Islet of Langerhans (tissue), 1 donor: ENCODE measurements around the gene RABL6.
"Not testable (repeated sequence)": the region's sequence is repeated elsewhere in the genome, so short reads cannot be mapped to it uniquely, and the experiment has no call there.

Experiments used
- FAIRE-seq: peaks from one replicate; lab custom pipeline; 2011; peaks lifted over from hg19 to GRCh38; lab: Jason Lieb, UNC

The RABL6 gene

DNA sequence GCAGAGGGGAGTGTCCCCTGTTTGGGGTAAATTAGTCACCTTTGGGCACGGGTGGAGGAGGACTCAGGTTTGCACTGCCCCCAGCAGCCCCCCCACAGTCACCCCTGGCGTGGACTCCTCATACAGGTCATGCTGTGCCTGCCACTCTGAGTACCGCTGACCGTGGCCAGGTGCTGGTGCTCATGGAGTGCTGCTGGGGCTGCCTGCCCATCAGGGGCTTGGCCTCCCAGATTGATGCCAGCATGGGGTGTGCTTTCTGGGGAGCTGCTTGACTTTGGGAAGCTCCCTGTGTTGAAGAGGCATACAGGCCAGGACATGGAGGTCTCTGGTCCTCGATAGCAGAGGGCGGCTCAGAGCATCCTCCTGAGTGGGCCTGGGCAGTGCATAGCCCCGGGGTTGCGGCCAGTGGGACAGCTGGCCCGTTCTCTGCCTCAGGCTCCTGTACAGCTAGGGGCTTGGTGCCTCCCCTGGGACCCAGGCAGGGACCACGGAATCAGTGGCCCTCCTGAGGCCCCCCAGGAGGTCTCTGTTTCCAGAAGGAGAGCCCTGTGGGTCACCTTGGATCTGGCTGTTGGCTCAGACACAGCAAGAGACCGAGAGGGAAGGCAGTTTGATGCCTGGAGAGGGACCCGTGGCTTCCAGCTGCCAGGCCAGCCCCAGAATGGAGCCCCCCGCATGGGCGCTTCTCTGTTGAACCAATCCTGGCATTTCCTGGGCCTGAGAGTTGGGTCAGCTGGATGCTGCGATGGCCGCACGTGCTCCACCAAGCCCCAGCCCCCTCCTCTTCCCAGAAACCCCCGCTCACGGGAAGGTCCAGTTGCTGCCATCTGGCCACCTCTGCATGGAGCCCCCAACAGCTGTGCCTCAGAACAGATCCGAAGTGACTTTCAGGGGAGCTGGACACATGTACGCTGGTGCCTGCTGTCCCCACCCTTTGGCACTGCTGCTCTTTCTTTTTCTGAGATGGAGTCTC lies 28.5 kb downstream of the RABL6 start:
- FAIRE-seq = no peak

DNA sequence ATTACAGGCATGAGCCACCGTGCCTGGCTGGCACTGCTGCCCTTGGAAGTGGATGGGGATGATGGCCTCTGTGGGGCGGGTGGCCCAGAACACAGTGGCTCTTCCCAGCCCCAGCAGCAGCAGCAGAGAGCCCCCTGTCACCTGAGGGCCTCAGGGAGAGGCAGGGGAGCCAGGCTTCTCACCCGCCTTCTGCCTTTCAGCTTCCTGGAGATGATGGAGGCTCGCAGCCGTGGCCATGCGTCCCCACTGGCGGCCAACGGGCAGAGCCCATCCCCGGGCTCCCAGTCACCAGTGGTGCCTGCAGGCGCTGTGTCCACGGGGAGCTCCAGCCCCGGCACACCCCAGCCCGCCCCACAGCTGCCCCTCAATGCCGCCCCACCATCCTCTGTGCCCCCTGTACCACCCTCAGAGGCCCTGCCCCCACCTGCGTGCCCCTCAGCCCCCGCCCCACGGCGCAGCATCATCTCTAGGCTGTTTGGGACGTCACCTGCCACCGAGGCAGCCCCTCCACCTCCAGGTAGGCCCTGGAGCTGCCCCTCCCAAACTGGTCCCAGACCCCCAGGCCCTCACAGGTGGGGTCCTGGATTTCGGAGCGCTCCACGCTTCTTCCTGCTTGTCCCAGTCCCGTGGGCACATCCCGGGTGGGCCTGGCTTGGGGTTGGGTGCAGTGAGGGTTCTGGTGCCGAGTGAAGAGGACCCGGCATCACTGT lies 29.6 kb downstream of the RABL6 start:
- FAIRE-seq = no peak

DNA sequence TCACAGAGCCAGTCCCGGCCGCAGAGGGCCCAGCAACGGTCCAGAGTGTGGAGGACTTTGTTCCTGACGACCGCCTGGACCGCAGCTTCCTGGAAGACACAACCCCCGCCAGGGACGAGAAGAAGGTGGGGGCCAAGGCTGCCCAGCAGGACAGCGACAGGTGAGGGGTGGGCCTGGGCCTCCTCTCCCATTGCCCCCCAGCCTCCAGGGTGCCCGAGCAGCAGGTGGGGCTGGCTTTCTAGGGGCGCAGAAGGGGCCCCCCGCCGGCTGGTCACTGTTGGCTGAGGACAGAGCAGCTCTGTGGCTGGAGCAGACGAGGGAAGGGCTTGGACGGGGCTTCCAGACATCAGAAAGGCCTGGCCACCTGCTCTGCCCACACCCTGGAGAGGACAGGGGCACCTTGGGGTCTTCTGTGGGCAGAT lies 30.1 kb downstream of the RABL6 start:
- not testable (repeated sequence) for FAIRE-seq

DNA sequence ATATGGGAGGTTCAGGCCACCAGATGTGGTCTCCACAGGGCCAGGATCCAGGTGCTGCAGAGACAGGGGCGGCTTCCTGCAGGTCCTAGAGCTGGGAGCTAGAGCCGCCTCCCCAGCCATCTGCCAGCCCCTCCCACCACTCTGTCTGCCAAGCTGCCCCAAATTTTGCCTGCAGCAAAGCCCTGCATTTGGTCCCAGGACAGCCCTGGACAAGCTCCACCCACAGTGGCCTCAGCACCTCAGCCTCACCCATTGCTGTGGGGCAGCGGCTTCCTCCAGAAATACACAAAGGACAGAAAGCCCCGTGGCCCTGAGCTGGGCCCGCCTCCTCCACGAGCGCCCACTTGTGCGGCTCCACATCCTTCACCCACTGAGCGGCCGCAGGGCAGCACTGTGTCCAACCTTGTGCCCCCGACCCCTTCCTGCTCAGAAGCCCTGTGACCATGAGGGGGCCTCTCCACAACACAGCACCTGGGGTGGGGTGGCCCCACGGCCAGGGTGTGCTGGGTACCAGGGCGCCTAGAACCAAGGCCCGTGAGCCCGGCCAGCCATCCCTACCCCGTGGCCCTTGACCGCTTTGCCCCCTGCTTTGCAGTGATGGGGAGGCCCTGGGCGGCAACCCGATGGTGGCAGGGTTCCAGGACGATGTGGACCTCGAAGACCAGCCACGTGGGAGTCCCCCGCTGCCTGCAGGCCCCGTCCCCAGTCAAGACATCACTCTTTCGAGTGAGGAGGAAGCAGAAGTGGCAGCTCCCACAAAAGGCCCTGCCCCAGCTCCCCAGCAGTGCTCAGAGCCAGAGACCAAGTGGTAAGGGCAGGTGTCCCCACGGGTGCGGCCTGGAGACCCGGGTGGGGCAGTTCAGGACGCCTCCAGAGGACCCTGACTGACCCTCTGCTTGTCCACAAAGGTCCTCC lies 30.8 kb downstream of the RABL6 start:
- no peak for FAIRE-seq

DNA sequence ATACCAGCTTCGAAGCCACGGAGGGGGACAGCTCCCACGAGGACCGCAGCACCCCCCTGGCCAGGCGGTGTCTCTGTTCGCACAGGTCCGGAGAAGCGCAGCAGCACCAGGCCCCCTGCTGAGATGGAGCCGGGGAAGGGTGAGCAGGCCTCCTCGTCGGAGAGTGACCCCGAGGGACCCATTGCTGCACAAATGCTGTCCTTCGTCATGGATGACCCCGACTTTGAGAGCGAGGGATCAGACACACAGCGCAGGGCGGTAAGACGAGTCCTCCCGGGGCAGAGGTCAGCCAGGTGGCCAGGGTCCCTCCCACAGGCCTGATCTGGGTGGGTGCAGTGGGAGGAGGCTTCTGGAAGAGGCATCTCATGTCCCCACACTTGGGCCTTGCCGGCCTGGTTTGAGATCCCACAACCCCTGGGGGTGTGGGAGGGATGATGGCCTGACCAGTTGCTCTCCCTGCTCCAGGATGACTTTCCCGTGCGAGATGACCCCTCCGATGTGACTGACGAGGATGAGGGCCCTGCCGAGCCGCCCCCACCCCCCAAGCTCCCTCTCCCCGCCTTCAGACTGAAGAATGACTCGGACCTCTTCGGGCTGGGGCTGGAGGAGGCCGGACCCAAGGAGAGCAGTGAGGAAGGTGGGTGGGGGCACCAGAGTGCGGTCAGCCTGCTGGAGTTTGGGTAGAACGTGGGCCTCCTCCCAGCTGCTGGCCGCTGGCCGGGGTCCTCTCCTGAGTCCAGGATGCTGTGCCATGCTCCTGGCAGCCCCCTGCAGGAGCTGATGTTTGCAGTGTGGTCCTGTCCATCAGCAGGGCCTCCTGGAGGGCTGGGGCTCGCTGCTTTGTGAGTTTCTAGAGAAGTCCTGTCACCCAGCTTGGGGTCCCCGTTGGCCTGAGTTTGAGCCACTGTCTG lies 31.7 kb downstream of the RABL6 start:
- no peak for FAIRE-seq

DNA sequence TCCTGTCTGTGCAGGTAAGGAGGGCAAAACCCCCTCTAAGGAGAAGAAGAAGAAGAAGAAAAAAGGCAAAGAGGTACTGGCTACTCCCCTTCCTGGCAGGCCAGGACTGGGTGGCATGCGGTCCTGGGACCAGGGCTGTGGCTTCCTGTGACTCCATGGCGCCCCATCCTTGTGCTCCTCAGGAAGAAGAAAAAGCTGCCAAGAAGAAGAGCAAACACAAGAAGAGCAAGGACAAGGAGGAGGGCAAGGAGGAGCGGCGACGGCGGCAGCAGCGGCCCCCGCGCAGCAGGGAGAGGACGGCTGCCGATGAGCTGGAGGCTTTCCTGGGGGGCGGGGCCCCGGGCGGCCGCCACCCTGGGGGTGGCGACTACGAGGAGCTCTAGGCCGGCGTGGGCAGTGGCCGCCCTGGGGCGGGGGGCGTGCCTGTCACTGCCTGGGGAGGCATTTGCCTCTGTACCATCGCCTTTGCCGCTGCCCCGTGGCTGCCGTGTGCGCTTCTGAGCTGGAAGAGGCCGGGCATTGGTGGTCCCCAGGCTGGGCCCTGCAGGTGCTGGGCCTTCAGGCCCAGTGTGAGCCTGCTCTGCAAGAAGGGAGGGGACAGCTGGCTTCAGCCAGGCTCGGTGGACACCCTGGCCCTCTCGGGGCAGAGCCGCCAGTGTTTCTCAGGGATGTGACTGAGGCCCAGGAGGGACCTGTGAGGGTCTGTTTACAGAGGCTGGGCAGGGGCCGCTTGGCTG lies 32.6 kb downstream of the RABL6 start:
- no peak for FAIRE-seq

DNA sequence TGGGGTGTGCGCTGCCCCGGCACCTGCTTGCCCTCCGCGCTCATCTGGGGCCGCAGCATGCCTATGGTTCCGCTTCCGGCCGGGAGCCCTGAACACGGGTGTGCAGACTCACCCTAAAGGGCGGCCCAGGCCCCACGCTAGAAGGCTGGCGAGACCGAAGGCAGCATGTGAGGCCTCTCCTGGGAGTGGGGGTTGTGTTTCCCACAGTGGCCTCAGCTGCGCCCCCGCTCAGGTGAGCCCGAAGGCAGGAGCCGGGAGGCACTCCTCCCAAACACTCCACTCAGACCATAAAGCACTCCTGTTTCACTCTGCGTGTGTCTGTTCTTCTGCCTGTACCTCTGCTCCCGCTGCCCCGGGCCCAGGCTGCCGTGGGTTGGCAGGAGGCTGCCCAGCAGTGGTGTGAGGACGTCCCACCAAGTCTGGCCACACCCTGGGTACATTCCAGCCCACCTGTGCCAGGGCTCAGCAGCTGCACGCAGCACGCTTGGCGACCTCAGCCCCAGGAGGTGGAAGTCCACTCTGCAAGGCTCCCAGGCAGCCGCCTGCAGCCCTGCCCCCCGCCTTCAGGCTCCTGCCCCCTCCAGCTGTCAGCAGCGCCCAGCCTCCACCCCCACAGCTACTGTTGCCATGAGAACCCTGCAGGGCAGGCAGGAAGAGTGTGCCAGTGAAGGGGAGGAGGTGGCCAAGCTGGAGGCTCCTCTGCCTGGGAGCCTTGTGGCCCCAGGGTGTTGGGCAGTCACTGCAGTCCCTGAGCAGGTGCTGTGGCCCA lies 33.3 kb downstream of the RABL6 start:
- FAIRE-seq = peak; percentile 5

DNA sequence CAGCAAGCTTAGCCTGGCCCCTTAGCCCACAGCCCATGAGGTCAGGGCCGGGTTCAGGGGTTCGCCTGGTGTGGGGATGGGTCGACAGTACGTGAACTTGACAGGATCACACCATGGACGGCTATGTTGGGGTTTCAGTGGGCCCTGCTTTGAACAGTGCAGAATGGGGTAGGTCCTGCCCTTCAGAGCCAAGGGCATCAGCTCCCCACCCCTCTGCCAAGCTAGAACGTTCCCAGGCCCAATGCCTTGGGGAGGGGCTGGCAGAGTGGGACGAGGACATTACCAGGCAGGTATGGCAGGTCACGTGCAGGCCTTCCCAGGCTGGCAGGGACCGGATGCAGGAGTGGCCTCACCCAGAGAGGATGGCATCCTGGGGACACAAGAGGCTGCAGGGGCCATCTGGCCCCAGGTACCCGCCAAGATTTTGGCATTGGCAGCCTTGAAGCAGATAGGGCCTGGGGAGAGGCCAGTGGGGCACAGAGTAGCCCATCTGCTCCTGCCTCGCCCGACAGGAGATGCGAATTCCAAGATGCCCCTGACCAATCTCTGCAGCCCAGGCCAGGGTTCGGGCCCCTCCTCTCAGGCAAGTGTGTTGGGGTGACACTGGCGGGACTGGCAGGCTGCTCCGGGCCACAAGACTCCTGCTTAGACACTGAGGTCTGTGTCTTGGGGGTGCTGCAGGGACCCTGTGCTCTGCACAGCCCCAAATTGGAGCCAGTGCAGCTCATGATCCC lies 34.1 kb downstream of the RABL6 start:
- not testable (repeated sequence) for FAIRE-seq

DNA sequence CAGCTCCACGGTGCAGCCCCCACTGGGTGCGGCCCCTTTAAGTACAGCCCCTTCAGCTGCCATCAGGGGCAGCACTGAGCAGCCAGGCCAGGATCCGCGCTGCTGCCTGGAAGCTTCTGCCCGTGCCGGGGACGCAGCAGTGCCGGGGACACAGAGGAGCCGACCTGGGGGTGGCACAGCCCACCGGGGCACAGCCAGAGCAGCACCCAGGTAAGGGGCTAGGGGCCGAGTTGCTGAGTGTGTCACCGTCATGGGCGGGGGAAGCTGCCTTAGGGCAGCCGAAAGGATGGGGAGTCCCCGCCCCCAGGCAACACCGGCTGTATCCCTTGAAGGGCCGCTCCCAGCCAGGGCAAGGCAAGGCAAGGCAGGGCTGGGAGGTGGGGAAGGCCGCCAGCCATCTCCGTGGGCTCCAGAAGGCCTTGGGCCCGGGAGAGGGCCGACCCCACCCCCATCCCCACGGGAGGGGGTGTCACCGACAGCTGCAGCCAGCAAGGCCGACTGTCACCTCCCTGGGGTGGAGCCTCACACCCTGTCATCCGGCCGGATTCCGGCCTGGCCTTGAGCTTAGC lies 34.7 kb downstream of the RABL6 start, which contains the start of gene AJM1:
Gene AJM1 (plus strand): TSS at position 99 of the 569 bp plus-strand sequence. CDS start 1,937 bp downstream, outside the sequence.
- not testable (repeated sequence) for FAIRE-seq

DNA sequence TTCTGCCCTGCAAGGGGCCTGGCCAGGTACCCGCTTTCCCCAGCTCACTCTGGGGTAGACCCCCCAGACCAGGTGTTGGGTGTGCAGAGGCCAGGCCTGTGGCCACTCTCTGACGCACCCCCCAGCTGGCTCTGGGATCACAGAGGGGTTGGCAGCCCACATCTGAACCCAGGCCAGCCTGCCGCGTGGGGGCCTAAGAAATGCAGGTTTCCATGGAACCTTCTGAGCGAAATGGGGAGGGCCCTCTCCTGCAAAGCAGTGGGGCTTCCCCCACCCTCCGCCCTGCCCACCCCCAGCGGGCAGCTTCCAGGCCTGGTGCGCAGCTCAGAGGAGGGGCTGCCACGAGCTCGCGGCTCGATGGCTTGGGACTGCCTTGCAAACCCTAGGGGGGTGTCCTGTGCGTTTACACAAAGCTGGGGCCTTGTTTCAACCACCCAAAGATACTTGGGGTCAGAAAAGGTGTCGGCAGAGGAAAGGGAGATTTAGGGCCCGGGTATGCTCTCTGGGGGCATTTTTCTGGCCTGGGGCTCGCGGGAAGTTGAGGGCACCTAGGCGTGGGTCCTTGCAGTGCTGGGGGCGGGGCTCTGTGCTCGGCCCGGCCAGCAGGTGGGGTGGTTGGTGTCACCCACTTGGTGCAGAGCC lies 35.5 kb downstream of the RABL6 start:
- FAIRE-seq = not testable (repeated sequence)

DNA sequence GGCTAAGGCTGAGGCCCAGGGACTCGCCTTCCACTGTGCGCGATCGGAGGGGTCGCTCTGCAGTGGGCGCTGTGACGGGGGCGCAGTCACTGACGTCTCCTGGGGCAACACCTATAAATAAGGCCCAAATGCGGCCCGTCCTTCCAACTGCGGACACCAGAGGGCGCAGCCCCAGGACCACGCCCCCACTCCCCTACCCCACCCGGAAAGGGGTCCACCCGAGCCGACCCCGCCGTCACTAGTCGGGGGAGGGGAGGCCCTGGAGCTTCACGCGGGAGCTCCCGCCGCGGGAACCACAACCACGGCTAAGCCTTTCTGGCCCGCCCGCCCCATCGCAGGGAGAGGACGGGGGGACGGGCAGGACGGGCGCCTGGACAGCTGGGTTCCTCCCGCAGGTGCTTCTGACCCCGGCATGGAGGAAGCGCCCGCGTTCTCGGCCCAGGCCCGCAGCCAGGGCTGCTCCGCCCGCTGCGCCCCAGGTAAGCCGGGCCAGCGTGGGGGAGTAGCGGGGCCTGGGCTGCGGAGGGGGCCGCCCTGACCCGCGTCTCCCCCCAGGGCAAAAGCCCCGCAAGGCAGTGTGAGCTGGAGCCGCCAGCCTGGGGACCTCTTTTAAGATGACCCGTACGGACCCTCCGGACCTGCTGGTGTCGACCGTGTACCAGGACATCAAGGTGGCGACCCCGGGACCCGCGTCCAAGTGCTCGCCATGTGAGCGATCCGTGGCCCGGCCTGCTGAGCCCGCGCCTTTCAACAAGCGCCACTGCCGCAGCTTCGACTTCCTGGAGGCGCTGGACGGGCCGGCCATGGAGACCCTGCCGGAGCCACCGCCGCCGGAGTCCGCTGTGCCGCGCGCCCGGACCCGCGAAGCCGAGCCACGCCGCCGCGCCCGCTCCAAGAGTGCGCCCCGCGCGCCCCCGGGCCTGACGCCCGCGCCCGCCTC lies 36.3 kb downstream of the RABL6 start:
- not testable (repeated sequence) for FAIRE-seq

DNA sequence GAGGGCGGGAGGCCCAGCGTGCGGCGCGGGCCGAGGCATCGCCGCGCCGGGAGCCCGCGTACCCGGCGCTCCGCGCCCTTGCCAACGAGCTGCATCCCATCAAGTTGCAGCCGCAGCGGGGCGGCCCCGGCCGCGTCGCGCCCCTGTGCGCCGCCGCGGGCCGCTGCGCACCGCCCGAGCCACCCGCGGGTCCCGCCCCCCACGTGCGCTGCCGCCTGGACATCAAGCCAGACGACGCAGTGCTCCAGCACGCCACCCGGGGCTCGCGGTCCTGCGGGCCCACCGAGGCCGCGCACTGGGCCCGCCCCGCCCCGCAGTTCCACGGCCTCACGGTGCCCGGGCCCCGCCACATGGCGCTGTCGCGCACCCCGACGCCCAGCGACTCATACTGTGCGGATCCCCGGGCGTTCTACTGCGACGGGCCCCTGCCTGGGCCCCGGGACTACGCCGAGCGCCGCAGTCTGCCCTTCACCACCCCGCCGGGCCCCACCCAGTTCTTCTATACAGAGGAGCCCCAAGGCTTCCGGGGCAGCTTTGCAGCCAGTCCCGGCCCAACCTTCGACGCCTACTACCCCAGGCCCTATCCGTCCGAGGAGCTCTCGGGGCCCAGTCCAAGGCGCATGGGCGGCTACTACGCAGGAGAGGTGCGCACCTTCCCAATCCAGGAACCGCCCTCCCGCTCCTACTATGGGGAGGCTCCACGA lies 37.2 kb downstream of the RABL6 start:
- FAIRE-seq = no peak

DNA sequence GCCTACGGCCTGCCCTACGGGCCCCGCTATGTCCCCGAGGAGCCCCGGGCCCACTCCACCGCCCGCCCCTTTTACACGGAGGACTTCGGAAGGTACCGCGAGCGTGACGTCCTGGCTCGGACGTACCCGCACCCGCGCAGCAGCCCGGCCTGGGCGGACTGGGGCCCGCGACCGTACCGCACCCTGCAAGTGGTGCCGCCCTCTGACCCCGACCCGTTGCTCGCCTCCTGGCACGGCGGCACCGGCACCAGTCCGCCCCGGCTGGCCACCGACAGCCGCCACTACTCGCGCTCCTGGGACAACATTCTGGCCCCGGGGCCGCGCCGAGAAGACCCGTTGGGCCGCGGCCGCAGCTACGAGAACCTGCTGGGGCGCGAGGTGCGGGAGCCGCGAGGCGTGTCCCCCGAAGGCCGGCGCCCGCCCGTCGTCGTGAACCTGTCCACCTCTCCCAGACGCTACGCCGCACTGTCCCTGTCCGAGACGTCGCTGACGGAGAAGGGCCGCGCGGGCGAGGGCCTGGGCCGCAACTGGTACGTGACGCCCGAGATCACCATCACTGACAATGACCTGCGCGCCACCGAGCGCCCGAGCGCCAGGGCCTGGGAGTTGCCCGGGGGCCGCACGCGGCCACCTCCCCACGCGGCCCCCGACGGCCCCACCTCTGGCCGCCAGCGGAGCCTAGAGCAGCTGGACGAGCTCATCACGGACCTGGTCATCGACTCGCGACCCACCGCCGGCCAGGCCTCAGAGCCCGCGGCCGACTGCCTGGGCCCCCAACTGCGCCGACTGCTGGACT lies 37.9 kb downstream of the RABL6 start:
- FAIRE-seq = no peak

DNA sequence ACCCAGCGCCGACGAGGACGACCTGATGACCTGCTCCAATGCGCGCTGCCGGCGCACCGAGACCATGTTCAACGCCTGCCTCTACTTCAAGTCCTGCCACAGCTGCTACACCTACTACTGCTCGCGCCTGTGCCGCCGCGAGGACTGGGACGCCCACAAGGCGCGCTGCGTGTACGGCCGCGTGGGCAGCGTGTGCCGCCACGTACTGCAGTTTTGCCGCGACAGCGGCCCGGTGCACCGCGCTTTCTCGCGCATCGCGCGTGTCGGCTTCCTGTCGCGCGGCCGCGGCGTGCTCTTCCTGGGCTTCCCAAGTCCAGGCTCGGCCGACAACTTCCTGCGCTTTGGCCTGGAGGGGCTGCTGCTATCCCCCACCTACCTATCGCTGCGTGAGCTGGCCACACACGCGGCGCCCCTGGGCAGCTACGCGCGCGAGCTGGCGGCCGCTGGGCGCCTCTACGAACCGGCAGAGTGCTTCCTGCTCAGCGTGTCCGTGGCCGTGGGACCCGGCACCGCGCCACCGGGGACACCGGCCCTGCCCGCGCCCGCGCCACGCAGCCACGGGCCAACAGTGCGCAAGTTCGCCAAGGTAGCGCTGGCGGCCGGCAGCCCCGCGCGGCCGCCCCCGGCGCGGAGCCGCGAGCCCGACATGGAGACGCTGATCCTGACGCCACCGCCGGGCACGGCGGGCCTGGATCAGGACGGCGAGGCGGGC lies 38.8 kb downstream of the RABL6 start:
- FAIRE-seq = no peak
